ENCODE measurements around the gene NACA.

GRCh38 chr12:56679883-56680575 lies 45.1 kb downstream of the NACA start:
- TF ChIP-seq GABPA (IDR thresholded peaks at IDR 0.05; ENCODE audit: low read depth) = no peak
- no peak for TF ChIP-seq CTCF (IDR thresholded peaks at IDR 0.05; ENCODE audit: insufficient read depth, low read length)
